GM23248 (cell line): Measurements from ENCODE around the gene XIRP2.
"Not testable (repeated sequence)": the region's sequence is repeated elsewhere in the genome, so short reads cannot be mapped to it uniquely, and the experiment has no call there.

Source experiments
- EZH2 ChIP-seq: fragments of 200-600 bp; sonication (generic); IDR thresholded peaks from 2 replicates; pipeline ENCODE4 v1.6.1; 2018; ENCODE audit warnings: antibody characterized with exemption, mild to moderate bottlenecking; ENCODE audit not compliant: insufficient read depth, poor library complexity, severe bottlenecking
- EZH2phosphoT487 ChIP-seq: fragments of 200-600 bp; sonication (generic); IDR thresholded peaks from 2 replicates; pipeline ENCODE4 v1.6.1; 2018; ENCODE audit warnings: antibody characterized with exemption, moderate library complexity, mild to moderate bottlenecking, low read depth; ENCODE audit not compliant: insufficient read depth

DNA sequence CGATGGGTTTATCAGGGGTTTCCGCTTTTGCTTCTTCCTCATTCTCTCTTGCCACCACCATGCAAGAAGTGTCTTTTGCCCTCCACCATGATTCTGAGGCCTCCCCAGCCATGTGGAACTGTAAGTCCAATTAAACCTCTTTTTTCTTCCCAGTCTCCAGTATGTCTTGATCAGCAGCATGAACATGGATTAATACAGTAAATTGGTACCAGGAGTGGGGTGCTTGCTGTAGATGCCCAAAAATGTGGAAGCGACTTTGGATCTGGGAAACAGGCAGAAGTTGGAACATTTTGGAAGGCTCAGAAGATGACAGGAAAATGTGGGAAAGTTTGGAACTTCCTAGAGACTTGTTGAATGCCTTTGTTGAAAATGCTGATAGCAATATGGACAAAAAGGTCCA, 146.7 kb downstream of the XIRP2 start:
- TF ChIP-seq EZH2, EZH2phosphoT487: not testable (repeated sequence)
